Brain microvascular endothelial cell (primary cell): ENCODE data around the gene LRRTM4.
A peak's percentile ranks its signal among the peaks of the same experiment; 100 is the strongest.

Experiments used
- DNase-seq: peaks from one replicate; pipeline ENCODE4 v3.0.0-alpha.2; 2020
- H3K27ac ChIP-seq: fragments of 250-450 bp; sonication (Bioruptor Pico); 2 replicates; pipeline ENCODE4 v1.5.1; 2020; ENCODE audit warnings: mild to moderate bottlenecking, moderate library complexity
- H3K27me3 ChIP-seq: fragments of 250-450 bp; sonication (Bioruptor Pico); replicated peaks from 2 replicates; pipeline ENCODE4 v1.5.1; 2020; ENCODE audit warnings: mild to moderate bottlenecking
- H3K36me3 ChIP-seq: fragments of 250-450 bp; sonication (Bioruptor Pico); replicated peaks from 2 replicates; pipeline ENCODE4 v1.5.1; 2020; ENCODE audit warnings: mild to moderate bottlenecking
- H3K4me3 ChIP-seq: 2 replicates; pipeline ENCODE4 v1.5.1; 2011; ENCODE audit warnings: low read depth, mild to moderate bottlenecking, control low read depth, low read length, moderate library complexity
- in situ Hi-C: cut with HindIII; loops from 2 replicates; pipeline ENCODE4 v1.10.0; 2017; ENCODE audit warnings: low sequenced_read_pairs, low pct_ligation_motif_present
- TF ChIP-seq, protein P1 (sequence below): IDR thresholded peaks from 2 replicates; pipeline ENCODE4 v1.5.1; 2011; ENCODE audit warnings: low read depth, mild to moderate bottlenecking, moderate library complexity, low read length, control low read depth, inconsistent platforms; ENCODE audit errors: missing control alignments

The LRRTM4 gene

DNA sequence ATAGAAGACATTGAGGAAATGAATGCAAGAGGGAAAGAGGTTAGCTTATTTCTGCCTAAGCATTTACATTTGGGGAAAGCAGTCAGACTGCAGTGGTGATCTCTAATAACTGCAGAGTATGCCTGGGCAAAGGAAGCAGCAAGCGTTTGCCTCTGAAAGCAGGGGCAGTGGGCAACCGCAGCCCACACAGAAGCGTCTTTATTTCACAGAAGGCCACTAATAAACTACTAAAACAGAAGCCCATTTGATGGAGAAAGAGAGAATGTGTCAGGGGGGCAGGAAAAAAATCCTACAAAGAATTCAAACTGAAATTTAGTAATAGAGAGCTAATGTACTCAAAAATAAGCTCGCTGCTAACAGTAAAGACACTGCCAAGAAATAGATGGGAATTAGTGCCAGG lies 53.1 kb downstream of the LRRTM4 start:
- in situ Hi-C loops: no loop called here
- no peak overlapping the region for H3K27ac ChIP-seq
- DNase-seq: no peak
- H3K4me3 ChIP-seq: no peak overlapping the region
- H3K36me3 ChIP-seq: no peaks in the 10 kb centered on the region
- H3K27me3 ChIP-seq: no peaks in the 10 kb centered on the region
- TF ChIP-seq, protein P1, sequence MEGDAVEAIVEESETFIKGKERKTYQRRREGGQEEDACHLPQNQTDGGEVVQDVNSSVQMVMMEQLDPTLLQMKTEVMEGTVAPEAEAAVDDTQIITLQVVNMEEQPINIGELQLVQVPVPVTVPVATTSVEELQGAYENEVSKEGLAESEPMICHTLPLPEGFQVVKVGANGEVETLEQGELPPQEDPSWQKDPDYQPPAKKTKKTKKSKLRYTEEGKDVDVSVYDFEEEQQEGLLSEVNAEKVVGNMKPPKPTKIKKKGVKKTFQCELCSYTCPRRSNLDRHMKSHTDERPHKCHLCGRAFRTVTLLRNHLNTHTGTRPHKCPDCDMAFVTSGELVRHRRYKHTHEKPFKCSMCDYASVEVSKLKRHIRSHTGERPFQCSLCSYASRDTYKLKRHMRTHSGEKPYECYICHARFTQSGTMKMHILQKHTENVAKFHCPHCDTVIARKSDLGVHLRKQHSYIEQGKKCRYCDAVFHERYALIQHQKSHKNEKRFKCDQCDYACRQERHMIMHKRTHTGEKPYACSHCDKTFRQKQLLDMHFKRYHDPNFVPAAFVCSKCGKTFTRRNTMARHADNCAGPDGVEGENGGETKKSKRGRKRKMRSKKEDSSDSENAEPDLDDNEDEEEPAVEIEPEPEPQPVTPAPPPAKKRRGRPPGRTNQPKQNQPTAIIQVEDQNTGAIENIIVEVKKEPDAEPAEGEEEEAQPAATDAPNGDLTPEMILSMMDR: no peak

DNA sequence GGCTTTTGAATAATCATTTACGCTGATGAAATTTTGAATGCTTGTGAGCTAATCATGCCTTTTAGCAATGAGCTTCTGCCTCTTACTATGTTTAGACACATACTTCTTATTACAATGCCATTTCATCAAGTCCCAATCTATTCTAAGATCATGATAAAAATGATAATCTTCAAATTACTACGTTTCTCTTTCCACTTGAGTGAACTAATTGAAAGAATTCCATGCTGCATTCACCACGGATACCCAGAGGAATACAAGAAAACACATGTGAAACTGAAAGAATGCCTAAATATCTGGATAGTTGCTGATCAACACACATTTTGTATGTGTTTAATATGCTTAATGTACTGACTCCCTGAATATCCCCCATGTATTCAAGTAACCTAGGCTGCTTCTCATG lies 62.3 kb downstream of the LRRTM4 start:
- Histone ChIP-seq H3K4me3 (no peak overlapping the region), H3K36me3 (no peaks in the 10 kb centered on the region), H3K27me3 (no peaks in the 10 kb centered on the region), H3K27ac (no peak overlapping the region)
- TF ChIP-seq, protein P1: no peak
- in situ Hi-C loops: no loop called here
- DNase-seq: no peak

DNA sequence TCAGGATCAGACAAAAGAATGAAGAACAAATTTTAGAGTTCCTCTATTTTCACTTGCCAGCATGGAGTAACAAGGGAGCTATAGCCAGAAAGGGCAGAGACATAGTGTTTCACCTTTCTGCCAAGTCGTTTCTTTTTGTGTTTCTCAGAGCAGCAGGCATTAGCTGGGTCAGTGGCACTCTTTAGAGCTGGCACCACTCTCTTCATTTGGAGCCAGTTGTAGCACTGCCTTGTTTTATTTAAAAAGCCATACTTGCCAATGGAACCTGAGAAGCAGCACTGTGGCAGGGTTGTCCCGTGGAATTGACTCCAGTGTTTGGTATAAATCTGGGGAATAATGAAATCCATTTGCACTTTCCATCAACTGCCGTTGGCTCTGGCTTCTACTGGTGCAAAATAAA lies 64.0 kb downstream of the LRRTM4 start:
- Histone ChIP-seq H3K36me3 (no peaks in the 10 kb centered on the region), H3K27me3 (no peaks in the 10 kb centered on the region), H3K4me3 (no peak overlapping the region), H3K27ac (no peak overlapping the region)
- no peak for DNase-seq
- in situ Hi-C loops: no loop called here
- TF ChIP-seq, protein P1: no peak

DNA sequence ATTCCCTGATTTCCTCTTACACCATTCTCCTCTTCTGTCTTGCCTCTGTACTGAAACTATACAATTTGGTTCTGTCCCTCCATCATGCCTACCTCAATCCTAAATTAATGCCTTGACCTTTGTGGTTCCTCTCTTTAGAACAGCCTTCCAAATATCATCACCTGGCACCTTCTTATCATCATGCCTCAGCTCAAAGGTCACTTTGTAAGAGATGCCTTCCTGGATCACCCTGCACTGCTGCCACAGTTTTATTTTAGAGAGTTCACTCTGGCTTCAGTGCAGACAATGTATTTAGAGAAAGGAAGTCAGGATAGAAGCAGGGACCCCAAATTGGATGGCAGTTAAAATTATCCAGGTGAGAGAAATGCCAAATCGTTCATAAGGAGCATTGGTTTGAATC lies 64.5 kb downstream of the LRRTM4 start:
- Histone ChIP-seq H3K27ac (no peak overlapping the region), H3K36me3 (no peaks in the 10 kb centered on the region), H3K4me3 (no peak overlapping the region), H3K27me3 (no peaks in the 10 kb centered on the region)
- no peak for DNase-seq
- in situ Hi-C loops: no loop called here
- TF ChIP-seq, protein P1: no peak

DNA sequence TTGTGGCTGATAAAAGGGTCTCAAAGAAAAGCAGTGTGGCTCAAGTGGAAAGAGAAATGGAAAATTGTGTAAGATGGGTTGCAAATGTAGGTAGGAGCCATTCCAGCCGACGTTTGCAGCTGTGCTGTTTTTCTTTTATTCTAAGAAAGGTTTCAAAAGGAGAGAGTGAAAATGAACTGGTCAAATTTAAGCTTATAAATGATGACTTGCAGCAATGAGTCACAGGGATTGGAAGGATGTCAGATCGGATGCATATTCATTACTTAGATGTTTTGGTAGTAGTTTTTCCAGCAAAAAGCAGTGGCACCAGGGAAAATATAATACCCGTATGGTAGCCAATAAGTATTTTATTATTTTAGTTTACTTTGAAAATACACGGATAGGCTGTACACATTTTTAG lies 79.1 kb downstream of the LRRTM4 start:
- no peak for DNase-seq
- in situ Hi-C loops: no loop called here
- H3K27me3 ChIP-seq: no peaks in the 10 kb centered on the region
- H3K36me3 ChIP-seq: no peaks in the 10 kb centered on the region
- H3K27ac ChIP-seq: no peak overlapping the region
- TF ChIP-seq, protein P1: no peak
- H3K4me3 ChIP-seq: no peak overlapping the region

DNA sequence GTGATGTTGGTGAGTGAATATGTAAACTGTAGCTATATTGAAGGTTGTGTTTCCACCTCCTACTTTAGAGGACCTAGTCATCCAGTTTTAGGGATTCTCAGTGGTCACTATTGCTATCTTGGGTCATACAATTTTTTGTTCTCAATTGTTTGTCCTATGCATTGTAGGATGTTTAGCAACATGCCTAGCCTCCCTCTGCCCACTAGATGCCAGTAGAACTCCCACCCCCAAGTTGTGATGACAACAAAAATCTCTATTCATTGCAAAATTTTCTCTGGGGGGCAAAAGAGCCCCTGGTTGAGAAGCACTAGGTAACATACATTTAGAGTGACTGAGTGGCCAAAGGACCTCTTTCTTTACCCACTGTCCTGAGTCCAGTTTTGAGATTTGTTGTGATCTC lies 87.3 kb downstream of the LRRTM4 start:
- TF ChIP-seq, protein P1: peak; percentile 37
- Histone ChIP-seq H3K27me3 (no peaks in the 10 kb centered on the region), H3K36me3 (no peaks in the 10 kb centered on the region), H3K27ac (no peak overlapping the region), H3K4me3 (no peak overlapping the region)
- no peak for DNase-seq
- in situ Hi-C loops: no loop called here
